ENCODE data around the gene DUSP6.

GRCh38 chr12:89382328-89382727 lies 30.0 kb upstream of the DUSP6 start:
- TF ChIP-seq REST (IDR thresholded peaks at IDR 0.05; ENCODE audit: borderline replicate concordance) (no peak), CTCF (IDR thresholded peaks at IDR 0.05; ENCODE audit: poor library complexity, severe bottlenecking) (no peak), EP300 (conservative IDR thresholded peaks at IDR 0.05; ENCODE audit: poor library complexity, severe bottlenecking) (no peak), RAD21 (conservative IDR thresholded peaks at IDR 0.05) (no peak), EZH2 (IDR thresholded peaks at IDR 0.05; ENCODE audit: borderline replicate concordance, insufficient read depth, low read length, poor library complexity, severe bottlenecking) (no peak)

Measured in neural cell (in vitro differentiated cells).